Measurements from ENCODE around the gene SARDH.
A peak's percentile ranks its signal among the peaks of the same experiment; 100 is the strongest.

SARDH gene

DNA sequence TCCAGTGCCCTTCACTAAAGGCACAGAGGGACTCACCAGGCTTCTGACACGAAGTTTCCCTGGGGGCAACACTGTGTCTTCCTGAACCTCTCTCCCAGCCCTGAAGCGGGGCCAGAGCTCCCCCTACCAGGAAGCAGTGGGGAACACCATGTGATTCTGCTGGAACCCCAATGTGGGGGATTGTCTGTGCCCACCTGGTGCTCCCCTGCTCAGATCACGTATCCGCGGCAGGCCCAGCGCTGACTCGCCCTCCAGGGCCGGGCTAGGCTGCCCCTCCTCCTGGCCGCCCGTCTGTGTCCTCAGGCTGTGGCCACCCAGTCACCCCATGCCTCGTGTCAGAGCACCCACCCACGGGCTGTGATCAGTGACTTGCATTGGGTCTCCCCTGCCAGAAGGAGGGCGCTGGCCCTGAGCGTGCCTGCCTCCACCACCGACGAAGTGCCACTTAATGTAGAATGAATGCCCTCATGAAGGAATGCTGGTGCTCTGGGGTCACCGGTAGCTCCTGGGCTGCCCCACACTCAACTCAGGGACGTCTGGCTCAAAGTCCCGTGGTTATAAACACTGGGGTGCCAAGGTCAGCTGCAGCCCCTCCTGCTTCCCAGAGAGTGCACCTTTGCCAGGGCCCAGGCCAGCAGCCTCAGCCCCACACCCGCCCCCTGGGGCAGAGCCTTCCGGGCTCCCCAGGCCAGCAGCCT lies 22.1 kb downstream of the SARDH start:
- peak; percentile 66 for DNase-seq (ENCODE audit: low spot score)

DNA sequence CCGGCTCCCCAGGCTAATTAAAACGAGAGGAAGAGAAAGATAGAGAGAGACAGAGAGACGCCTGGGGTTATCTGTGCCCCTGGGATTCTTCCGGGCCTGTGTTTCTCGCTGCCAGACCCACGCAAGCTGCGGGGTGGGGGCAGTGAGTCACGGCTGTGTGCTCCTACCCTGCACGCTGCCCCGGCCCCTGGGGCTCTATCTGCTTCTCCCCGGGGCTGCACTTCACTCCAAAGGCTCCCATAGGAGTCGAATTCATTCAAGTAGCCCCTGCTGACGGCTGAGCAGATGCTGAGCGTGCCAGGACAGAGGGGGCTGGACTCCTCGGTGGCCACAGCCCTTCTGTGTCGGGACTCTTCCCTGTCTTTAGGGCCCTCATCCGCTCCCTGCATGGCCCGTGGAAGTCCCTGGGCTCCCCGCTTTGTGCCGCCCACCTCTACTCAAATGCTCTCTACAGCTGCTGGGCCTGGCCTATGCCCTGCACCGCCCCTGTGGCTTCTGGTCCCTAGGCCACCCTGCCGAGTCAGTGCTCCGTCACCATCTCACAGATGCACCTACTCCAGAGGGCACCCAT lies 22.8 kb downstream of the SARDH start:
- DNase-seq (ENCODE audit: low spot score) = peak; percentile 28

GRCh38 chr9:133714606-133715294 lies 23.4 kb downstream of the SARDH start:
- DNase-seq (ENCODE audit: low spot score) = peak; percentile 17

- no peak for DNase-seq (ENCODE audit: low spot score)
Measured at GRCh38 chr9:133713960-133714495, 24.1 kb downstream of the SARDH start.

GRCh38 chr9:133713150-133713959 lies 24.8 kb downstream of the SARDH start:
- DNase-seq (ENCODE audit: low spot score) = no peak

DNA sequence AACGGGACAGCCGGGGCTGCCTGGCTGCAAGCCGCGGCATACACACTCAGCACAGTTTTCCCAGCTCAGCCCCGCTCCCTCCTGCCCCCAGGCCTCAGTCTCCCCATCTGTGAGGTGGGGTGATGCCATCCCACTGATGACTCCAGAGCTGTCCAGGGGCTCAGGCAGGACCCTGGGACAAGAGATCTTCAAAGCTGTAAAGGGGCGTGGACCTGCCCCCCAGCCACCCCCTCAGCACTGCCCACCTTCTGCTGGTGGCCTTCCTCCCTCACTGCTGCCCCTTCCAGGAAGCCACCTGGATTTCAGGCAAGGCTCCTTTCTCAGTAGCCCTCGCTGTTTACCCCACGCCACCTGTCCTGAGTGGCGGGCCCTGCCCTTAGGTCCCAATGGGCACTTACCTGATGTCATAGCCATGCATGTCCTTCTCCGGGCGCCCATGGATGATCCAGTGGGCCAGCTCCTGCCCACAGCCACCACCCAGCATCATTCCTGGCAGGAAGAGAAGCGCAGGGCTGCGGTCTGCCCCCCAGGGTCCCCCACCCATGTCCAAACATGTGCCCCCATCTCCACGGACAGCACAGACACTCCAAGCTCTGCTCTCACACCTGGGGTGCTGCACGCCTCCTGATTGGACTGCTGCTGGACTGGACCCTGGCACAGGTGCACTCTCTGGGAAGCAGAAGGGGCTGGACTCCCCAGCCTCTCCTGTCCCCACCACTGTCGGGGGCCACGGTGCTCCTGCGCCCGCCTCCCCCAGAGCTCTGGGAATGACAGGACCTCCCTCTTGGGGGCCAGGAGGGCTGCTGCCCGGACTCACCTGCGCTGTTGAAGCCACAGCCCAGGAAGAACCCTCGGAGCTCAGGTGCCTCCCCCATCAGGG lies 25.7 kb downstream of the SARDH start:
- DNase-seq (ENCODE audit: low spot score) = no peak

DNA sequence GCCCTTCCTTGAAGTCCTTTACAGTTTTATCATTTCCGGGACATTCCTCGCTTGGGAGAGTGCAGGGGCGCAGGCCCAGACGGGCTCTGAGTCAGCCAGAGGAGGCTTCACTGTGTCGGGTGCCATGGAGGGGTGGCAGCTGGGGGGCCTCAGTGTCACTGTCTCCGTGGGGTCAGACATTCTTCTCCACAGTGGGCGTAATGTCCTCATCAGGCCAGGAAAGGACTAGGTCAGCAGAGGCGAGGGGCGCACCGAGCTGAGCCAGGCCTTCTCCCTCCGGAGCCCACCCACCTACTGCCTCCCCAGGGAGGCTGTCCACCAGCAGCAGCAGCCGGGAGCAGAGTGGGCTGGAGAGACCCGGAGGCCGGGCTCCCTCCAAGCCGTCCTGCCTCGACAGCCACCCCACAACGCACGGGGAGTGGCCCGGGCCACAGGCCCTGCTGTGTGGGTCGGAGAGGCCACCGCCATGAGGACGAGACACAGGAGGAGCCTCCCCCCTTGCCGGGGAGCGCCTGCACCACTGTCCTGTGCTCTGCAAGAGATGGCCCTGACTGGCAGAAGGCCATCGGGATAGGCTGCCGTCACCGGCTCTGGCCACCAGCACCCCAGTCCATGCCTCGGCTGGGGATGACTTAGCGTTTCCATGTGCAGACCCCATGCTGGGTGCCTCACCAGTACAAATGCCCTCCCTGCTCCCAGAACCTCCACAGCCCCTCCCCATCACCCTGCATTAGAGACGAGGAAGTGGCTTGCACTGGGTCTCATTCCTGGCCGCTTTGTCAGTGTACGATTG lies 26.5 kb downstream of the SARDH start:
- no peak for DNase-seq (ENCODE audit: low spot score)

DNA sequence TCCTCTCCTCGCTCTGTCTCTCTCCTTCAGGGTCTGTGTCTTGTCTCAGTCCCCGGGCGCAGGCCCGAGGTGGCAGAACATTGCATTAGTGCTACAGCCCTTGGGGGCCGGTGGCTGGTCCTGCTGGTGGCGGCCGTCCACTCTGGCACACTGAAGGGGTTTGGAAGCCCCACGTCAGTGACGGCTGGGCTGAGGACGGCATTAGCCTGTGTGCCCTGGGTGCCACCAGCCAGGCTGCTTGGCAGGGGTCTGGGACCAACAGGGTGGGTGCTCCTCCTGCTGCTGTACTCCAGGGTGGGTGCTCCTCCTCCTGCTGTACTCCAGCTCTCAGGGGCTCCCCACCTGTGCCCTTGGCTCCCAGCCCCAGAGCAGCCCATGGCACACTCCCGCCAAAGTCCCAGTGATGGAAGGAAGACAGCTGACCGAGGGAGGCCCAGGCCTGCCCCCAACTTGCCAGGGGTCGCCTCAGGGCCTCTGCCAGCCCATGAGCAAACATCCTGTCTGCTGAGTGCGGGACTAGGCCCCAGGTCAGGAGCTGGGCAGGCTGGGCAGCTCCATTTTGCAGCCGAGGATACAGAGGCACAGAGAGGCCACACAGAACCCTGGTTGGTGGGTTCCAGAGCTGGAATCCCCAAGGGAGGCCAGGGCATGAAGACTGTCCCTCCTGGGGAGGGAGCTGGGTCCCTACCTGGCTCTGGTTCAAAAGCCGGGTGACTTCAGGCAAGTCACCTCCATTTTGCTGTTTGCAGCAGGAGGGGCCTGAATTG lies 27.3 kb downstream of the SARDH start:
- no peak for DNase-seq (ENCODE audit: low spot score)

DNA sequence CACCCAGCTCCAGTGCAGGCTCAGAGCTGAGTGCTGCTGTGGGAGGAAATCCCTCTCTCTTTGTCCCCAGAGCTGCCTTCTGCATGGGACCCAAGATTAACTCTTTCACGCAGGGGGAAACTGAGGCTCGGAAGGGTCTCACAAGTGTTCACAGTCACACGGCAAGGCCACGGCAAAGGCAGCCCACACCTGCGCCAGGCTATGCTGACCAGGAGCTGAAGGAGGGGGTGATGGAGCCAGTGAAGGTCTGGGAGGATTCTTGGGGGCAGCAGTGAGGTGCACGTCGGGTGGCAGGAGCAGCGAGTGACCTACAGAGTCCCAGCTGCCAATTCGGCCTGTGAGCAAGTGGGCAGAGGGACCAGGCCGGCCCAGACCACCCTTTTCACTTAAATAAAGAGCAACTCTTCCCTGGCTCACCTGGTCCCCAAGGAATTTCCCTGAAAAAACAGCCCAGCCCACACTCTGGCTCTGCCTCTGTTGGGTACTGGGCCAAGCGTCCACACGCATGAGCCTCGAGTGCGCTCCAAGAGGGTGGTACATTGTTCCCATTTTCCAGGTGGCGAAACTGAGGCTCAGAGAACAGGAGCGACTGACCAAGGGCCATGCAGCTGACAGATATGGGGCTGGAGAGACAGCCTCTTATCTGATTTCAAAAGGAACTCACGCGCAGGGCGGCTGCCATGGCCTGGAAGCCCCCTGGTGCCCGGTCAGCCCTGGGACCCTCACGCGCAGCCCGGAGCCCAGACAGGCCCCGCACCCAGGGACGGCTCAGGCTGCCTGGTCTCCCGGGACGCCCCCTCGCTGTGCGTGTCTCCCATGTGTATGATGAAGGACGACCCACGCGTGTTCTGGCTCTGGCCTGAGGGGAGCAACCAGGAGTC lies 28.2 kb downstream of the SARDH start:
- no peak for DNase-seq (ENCODE audit: low spot score)

DNA sequence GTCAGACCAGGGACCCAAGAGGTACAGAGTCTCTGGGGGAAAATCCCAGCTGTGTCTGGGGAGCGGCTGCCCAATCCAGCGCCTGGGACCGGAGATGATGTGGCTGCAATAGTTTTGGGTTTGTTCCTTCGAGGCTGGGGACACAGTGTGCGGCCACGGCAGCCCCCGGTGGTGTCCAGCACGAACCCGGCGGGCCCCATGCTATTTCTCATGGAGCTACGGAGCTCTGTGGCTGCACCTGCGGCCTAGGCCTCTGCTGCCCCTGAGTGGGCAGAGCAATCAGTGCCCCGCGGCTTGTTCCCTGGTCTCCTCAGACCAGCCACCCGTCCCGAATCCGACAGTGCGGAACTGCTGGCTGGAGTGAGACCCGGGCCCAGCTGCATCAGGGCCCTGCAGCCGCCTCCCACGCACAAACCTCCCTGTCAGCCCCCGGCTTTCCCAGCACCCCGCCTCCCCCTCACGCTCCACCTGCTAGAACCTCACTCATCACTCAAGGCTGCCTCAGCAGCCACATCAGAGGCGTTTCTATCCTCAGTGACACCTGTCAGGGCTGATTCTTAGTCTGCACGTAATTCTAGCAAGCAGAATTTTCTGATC lies 29.0 kb downstream of the SARDH start:
- DNase-seq (ENCODE audit: low spot score) = no peak

DNA sequence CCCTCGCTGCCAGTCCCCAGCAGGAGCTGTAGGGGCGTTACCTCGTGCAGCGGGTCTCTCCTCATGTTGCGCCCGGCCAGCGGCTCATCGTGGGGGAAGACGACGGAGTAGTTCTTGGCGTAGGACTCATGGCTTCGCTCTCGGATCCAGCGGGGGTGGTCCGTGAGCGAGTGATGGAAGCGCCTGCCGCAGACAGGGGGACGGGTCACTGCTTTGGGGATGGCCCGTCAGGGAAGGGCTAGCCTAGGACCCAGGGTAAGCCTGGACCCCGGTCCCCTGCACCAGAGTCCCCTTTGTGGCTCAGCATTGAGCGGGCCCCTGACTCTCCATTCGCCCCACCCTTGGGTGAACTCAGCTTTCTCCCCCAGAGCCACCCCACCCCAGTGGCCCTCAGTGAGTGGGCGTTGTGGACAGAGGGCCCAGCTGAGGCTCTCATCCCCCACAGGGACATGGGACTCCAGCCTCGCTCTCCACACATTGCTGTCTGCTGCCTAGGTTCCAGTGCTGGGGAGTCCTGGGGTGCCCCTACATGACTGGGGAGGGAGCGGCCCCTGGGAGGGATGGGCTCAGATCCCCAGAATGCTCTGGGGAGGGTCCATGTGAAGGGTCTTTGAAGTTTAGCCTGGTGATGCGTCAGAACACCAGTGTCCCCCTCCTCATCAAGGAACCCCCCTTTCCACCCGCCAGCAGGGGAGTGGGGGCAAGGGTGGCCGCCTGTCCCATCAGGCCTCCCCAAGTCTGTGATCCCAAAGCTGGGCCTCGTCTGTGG lies 29.7 kb downstream of the SARDH start:
- no peak for DNase-seq (ENCODE audit: low spot score)

- no peak for DNase-seq (ENCODE audit: low spot score)
Measured at GRCh38 chr9:133707763-133708245, 30.3 kb downstream of the SARDH start.

- DNase-seq (ENCODE audit: low spot score) = no peak
Measured at GRCh38 chr9:133707065-133707762, 30.9 kb downstream of the SARDH start.

- no peak for DNase-seq (ENCODE audit: low spot score)
Measured at GRCh38 chr9:133706307-133707050, 31.7 kb downstream of the SARDH start.

DNA sequence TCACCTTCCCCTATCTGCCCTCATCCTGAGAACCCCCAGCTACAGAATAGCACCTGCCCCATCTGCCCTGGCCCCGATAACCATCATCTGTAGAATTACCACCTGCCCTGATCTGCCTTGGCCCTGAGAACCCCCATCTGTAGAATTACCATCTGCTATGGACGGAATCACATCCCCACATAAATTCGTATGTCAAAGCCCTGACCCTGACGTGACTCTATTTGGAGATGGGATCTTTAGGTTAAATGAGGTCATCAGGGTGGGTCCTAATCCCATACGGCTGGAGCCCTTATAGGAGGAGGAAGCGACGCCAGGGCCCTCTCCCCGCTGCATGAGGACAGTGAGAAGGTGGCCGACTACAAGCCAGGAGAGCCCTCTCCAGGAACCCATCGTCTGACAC lies 32.6 kb downstream of the SARDH start:
- DNase-seq (ENCODE audit: low spot score) = peak; percentile 68

Data from SK-N-DZ (cell line).